NCI-H69 (cell line): ENCODE results near the gene PRKCB.

ENCODE experiments used
- DNase-seq: peaks from one replicate; lab custom pipeline; 2025; lab: John Stamatoyannopoulos, UW

Gene PRKCB

DNA sequence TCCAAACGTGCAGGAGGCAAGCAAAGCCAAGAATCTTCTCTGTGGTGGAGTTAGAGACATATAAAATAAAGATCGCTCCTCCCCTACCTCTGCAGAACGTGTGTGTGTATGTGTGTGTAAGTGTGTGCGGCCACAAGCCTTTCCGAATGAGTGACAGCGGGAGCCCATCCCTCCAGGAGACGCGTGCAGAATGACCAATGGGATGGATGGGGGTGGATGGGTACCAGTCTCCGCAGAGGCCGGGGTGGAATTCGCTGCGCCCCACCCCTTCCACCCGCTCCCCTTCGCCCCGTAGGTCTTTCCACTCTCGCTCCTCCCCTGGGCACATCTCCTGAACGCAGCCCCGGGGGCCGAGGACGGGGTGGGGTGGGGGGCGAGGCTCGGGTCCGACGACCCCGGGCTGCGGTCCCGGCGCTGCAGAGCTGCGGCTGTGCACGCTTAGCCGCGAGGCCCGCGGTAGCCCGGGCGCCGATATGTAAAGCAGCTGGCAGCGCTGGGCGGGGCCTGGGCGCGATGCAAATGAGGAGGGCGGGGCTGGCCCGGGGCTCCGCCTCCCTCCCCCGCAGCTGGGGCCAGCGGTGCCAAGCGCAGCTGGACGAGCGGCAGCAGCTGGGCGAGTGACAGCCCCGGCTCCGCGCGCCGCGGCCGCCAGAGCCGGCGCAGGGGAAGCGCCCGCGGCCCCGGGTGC is at the start of gene PRKCB:
Gene PRKCB, plus strand, starts transcription at position 594 of the 688 bp plus-strand sequence.
- peak; percentile 96 for DNase-seq

DNA sequence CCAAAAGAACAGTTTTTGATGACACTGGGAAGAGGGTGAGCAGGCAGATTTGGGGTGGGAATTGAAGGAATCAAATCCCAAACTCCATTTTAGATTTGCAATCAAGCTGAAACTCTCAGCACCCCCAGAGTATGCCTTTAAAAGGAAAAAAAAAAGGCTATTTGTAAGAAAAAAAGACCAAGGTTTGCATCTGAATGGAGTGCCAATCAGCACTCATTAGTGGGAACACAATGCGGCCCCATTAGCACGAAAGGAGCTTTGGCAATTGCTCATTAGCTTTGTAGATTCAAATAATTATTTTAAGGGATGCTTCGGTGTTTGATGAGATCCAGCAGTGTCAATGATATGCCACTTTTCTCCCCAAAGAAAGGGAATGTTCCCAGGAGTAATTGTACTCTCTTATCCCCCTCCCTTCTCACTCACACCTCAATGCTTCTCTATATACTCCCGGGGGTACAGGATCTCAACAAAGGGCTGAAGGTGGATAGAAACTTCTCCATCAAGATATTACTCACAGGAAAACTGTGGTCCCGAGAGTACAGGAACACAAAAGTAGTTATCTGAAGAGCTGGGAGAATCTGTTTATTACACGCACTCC is 48.7 kb upstream of the PRKCB start:
- no peak for DNase-seq

- no peak for DNase-seq
Observed at GRCh38 chr16:23788685-23789084, 47.1 kb upstream of the PRKCB start.

GRCh38 chr16:23795378-23795777 is 40.4 kb upstream of the PRKCB start:
- DNase-seq, result no peak

DNA sequence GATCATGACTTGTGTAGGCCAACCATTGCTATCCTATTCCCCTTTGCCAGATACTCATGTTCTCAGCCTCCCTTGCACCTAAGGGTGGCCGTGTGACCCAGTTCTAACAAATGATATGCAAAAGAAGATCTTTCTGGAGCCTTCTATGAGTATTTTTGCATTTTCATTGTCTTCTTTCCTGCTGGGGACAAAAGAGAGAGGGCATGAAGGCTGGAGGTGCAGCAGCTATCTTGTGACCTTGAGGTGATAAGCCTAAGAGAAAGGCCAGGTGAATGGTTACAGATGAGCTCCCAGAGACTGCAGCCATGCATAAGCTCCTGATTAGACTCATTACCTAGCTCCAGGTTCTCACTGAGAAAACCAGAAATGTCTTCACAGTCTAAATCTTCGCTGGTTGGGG is 38.8 kb upstream of the PRKCB start:
- DNase-seq, result no peak

GRCh38 chr16:23801378-23801777 is 34.4 kb upstream of the PRKCB start:
- DNase-seq, result peak; percentile 83

DNA sequence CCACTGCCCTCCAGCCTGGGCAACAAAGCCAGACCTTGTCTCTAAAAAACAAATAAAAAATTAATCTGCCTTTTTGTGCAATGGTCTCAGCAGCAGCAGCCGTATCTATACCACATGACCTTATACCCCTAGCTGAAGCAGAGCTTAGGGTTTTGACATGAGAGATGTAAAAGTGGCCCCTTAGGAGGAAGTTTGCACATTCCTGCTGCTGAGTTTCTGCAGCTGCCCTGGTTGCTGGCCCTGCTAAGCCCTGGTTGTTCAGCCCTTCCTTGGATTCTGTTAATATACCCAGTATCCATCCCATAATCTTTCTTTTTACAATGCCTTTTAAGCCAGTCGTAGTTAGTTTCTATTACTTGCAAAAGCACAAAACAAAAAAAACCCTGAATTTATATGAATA is 33.0 kb upstream of the PRKCB start:
- DNase-seq, result no peak

GRCh38 chr16:23803591-23804123 is 32.1 kb upstream of the PRKCB start:
- peak; percentile 88 for DNase-seq

DNA sequence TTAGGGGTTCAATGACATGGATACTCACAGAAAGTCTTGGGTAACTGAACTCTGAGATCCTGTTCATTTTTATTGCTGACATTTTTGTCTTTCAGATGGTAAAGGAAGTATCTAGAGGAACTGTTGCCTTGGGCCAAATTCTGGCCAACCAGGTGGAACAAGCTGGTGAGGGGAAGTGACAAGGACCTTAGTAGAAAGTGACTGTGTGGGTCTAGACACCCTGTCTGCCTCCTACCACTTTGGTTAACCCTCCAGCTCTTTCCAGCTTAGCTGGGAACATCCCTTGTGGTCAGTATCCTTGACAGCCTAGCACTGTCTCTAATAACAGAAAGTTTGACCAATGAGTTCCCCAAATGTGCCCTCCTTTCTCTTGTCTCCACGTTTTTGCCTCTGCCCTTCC is 28.8 kb upstream of the PRKCB start:
- DNase-seq, result no peak

DNA sequence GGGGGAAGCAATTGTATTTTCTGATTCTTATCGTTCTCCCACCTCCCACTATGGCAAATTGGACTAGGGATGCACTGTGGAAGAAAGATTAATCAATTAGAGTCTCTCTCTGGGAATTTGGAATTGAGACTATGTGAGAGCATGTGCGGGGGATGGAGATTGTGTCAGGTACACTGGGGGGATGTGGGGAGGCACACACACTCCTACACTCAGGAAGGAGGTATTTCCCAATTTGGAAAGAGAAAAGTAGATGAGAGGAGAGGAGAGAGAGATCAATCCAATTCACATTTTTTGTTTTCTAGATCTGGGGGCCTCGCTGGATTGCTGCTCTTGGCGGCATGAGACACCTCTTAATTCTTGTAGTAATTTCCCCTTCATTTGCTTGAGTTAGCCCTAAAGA is 14.3 kb upstream of the PRKCB start:
- DNase-seq, result no peak

- DNase-seq, result no peak
Observed at GRCh38 chr16:23821875-23822688, 13.7 kb upstream of the PRKCB start.

DNA sequence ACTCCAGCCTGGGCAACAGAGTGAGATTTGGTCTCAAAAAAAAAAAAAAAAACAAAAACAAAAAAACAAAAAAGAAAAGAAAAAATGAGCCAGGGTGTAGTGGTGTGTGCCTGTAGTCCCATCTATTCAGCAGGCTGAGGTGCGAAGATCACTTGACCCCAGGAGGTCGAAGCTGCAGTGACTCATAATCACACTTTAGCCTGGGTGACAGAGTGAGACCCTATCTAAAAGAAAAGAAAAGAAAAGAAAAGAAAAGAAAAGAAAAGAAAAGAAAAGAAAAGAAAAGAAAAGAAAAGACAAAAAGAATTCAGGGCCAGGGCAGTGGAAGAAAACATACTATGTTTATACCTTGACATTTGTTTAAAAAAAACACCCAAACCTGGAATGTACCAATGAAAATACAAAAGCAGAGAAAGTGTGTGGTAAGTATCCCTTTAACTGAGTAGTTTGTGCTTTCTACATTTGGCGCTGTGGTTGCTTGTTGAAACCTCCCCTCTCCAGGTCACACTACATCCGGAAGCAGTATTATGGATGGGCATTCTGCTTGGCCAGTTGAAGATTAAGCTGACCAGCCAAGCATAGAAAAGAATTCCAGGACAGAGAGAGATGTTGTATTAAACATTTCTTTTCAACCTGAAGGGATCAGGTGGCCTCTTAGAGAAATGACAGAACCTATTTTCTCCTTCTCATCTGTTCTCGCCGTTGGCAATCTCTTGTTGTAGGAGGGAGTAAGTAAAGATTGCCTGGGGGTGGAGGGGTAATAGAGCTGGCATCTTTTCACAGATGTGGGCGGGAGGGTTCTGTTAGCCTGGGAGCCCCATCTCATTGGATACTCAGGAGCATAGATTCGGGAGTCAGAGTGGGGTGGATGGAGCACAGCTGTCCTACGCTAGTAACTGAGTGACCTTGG is 12.1 kb upstream of the PRKCB start:
- DNase-seq, result peak; percentile 25

- DNase-seq, result no peak
Observed at GRCh38 chr16:23824909-23825308, 10.9 kb upstream of the PRKCB start.

DNA sequence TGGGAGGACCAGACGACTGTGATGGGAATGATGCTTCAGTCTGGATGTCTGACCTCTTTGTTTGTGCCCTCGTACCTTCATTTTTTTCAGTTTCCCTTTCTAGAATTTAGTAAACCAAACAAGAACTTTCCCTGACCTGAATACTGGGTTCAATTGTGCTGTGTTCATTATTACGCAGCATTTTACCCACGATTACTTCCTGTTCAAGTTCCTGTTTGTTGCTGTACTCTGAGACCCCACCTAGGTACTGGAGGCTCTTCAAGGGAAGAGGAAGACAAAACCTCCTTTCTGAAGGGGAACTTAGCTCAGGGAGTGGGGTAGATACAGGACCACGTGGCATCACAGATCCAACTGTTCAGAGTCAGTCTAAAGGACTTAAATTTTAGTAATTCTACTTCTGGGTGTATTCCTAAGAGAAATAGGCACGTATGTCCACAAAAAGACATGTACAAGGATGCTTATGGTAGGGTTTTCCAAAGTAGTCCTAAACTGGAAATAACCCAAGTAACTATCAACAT is 9.2 kb upstream of the PRKCB start:
- no peak for DNase-seq

- no peak for DNase-seq
Observed at GRCh38 chr16:23827057-23827456, 8.7 kb upstream of the PRKCB start.

- DNase-seq, result no peak
Observed at GRCh38 chr16:23829454-23829853, 6.3 kb upstream of the PRKCB start.

DNA sequence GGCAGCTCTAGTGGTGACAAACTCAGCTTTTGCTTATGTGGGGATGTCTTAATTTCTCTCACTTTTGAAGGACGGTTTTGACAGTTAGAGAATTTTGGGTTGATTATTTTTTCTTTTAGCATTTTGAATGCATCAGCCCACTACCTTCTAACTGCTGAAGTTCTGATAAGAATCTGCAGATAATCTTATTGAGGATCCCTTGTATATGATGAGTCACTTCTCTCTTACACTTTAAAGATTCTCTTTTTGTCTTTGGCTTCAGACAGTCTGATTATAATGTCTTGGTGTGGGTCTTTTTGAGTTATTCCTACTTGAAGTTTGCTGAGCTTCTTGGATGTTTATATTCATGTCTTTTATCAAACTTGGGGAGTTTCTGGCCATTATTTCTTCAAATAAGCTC is 5.5 kb upstream of the PRKCB start:
- no peak for DNase-seq

DNA sequence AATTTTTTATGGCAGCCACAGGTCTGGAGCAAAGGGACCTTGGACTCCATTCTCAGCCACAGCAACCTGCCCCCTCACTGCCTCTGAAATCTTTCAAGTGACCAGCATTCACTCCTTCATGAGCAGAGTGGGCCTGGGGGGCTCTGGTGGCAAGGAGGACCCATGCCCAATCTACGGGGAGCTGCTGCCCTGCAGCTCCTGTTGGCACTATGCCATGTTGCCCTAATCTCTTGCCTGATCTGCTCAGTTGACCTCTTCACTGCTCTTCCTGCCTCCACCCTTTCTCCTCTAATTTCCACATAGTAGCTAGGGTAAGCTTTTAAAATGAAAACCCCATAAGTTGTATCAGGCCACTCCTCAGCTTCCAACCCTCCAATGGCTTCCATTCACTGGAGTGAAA is 2.9 kb upstream of the PRKCB start:
- no peak for DNase-seq

DNA sequence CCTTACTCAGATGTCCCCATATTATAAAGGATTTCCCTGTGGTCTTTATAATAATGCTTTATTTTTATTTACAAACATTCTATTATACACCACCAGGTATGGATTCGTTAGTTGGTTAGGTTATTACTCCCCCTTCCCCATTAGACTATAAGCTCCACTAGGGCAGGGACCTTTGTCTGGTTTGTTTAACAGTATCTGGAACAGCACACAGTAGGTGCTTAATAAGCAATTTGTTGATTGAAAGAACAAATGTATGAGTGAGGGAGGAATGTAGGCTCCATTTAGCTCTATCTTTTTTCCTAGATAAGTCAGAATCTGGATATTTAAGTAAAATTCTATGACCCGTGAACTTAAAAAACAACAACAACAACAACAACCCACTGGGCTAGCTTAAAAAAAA is 2.3 kb upstream of the PRKCB start:
- DNase-seq, result no peak

DNA sequence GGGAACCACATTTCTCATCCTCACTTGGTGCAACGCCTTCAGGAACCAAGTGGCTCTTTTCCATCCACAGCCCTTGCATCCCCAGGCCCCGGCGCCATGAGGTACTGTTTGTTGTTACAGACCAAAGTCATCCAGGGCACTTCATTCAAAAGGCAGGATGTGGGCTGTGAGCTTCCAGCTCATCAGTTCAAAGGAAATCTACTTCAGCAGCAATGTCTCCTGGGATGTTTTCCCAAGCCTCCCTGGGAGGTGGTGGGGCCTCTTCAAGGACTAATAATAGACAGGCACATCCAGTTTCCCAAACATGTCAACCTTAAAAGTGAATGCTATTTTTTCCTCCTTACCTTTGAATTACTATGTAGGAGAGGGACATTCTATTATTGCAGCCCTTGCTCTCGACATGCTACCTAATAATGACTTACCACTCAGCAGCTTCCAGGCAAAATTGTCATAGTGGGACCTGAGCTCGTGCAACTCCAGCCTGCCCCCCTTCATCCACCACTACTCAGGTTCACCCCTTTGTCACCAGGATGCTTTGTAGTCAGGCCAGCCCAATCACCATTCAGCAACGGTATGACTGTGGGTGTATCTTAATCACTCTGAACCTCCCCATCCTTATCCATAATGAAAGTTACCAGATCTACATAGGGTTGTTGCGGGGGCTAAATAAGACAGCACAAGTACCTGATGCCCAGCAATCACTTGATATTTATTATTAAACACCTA is 1.7 kb upstream of the PRKCB start:
- DNase-seq, result no peak

- DNase-seq, result no peak
Observed at GRCh38 chr16:23836078-23836403, 258 bp downstream of the PRKCB start.
